Pons (tissue), 1 donor: ENCODE measurements around the gene PAPOLG.
"Not testable (repeated sequence)": the region's sequence is repeated elsewhere in the genome, so short reads cannot be mapped to it uniquely, and the experiment has no call there.

ENCODE experiments used
- DNase-seq: peaks from one replicate; pipeline ENCODE4 v3.0.0-alpha.2; 2016; ENCODE audit warnings: low spot score

The PAPOLG gene

GRCh38 chr2:60775048-60775639 lies 19.1 kb downstream of the PAPOLG start:
- no peak for DNase-seq

GRCh38 chr2:60778352-60778751 lies 22.3 kb downstream of the PAPOLG start:
- DNase-seq, result no peak

GRCh38 chr2:60779426-60779825 lies 23.4 kb downstream of the PAPOLG start:
- no peak for DNase-seq

- DNase-seq, result peak; percentile 28
Measured at GRCh38 chr2:60780721-60781120, 24.7 kb downstream of the PAPOLG start.

- DNase-seq, result no peak
Measured at GRCh38 chr2:60793169-60793568, 37.1 kb downstream of the PAPOLG start.

- DNase-seq, result peak; percentile 53
Measured at GRCh38 chr2:60794271-60794863, 38.3 kb downstream of the PAPOLG start.

GRCh38 chr2:60796573-60797509 lies 40.8 kb downstream of the PAPOLG start:
- DNase-seq, result peak; percentile 74

- no peak for DNase-seq
Measured at GRCh38 chr2:60804473-60804872, 48.4 kb downstream of the PAPOLG start.

- DNase-seq, result no peak
Measured at GRCh38 chr2:60806595-60806987, 50.5 kb downstream of the PAPOLG start.

GRCh38 chr2:60806988-60807681 lies 51.1 kb downstream of the PAPOLG start:
- DNase-seq, result no peak

- peak; percentile 42 for DNase-seq
Measured at GRCh38 chr2:60808330-60808801, 52.3 kb downstream of the PAPOLG start.

- no peak for DNase-seq
Measured at GRCh38 chr2:60811491-60812375, 55.7 kb downstream of the PAPOLG start.

- DNase-seq, result not testable (repeated sequence)
Measured at GRCh38 chr2:60817191-60817590, 61.1 kb downstream of the PAPOLG start.

- no peak for DNase-seq
Measured at GRCh38 chr2:60818272-60818671, 62.2 kb downstream of the PAPOLG start.

GRCh38 chr2:60819155-60819862 lies 63.2 kb downstream of the PAPOLG start:
- no peak for DNase-seq

- DNase-seq, result no peak
Measured at GRCh38 chr2:60819936-60820335, 63.9 kb downstream of the PAPOLG start.

GRCh38 chr2:60820416-60821132 lies 64.5 kb downstream of the PAPOLG start:
- no peak for DNase-seq

- no peak for DNase-seq
Measured at GRCh38 chr2:60821133-60821469, 65.0 kb downstream of the PAPOLG start.

GRCh38 chr2:60821587-60822302 lies 65.7 kb downstream of the PAPOLG start:
- DNase-seq, result no peak
